ENCODE results near the gene INSIG1.

GRCh38 chr7:155285423-155285822 lies 12.3 kb upstream of the INSIG1 start:
- TF ChIP-seq, protein P1, sequence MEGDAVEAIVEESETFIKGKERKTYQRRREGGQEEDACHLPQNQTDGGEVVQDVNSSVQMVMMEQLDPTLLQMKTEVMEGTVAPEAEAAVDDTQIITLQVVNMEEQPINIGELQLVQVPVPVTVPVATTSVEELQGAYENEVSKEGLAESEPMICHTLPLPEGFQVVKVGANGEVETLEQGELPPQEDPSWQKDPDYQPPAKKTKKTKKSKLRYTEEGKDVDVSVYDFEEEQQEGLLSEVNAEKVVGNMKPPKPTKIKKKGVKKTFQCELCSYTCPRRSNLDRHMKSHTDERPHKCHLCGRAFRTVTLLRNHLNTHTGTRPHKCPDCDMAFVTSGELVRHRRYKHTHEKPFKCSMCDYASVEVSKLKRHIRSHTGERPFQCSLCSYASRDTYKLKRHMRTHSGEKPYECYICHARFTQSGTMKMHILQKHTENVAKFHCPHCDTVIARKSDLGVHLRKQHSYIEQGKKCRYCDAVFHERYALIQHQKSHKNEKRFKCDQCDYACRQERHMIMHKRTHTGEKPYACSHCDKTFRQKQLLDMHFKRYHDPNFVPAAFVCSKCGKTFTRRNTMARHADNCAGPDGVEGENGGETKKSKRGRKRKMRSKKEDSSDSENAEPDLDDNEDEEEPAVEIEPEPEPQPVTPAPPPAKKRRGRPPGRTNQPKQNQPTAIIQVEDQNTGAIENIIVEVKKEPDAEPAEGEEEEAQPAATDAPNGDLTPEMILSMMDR (IDR thresholded peaks at IDR 0.05) = no peak
- TF ChIP-seq POLR2AphosphoS5 (IDR thresholded peaks at IDR 0.05; ENCODE audit: low read depth, low read length) = no peak
- TF ChIP-seq TCF7L2 (IDR thresholded peaks at IDR 0.05; ENCODE audit: low read depth, low read length) = no peak
- no peak for TF ChIP-seq SIN3A (IDR thresholded peaks at IDR 0.05; ENCODE audit: borderline replicate concordance, insufficient read depth, low read depth, low read length)
- TF ChIP-seq REST (IDR thresholded peaks at IDR 0.05; ENCODE audit: insufficient read depth in 1 of 2, low read depth in 2 of 2, low read length in 1 of 2) = no peak
